Glomerular visceral epithelial cell (primary cell): Measurements from ENCODE around the gene HOXD3.

Source experiments
- DNase-seq: peaks from one replicate; pipeline ENCODE4 v3.0.0-alpha.2; 2016; ENCODE audit errors: extremely low spot score

Gene HOXD3

GRCh38 chr2:176162911-176163671 is 6.0 kb downstream of the HOXD3 start:
- no peak for DNase-seq

- no peak for DNase-seq
These were observed 6.6 kb downstream of the HOXD3 start for GRCh38 chr2:176163672-176164056.

GRCh38 chr2:176164201-176164600 is 7.1 kb downstream of the HOXD3 start:
- DNase-seq, result no peak

GRCh38 chr2:176164611-176165369 is 7.7 kb downstream of the HOXD3 start:
- no peak for DNase-seq

- DNase-seq, result no peak
These were observed 8.4 kb downstream of the HOXD3 start for GRCh38 chr2:176165370-176166050.

- no peak for DNase-seq
These were observed 9.2 kb downstream of the HOXD3 start for GRCh38 chr2:176166272-176166671.

- DNase-seq, result no peak
These were observed 10.3 kb downstream of the HOXD3 start for GRCh38 chr2:176167398-176167797.

GRCh38 chr2:176169181-176169580 is 12.1 kb downstream of the HOXD3 start:
- no peak for DNase-seq

GRCh38 chr2:176169711-176170110 is 12.6 kb downstream of the HOXD3 start:
- DNase-seq, result no peak

- DNase-seq, result no peak
These were observed 13.6 kb downstream of the HOXD3 start for GRCh38 chr2:176170602-176171305.

- no peak for DNase-seq
These were observed 14.4 kb downstream of the HOXD3 start for GRCh38 chr2:176171351-176172006.

- DNase-seq, result no peak
These were observed 15.1 kb downstream of the HOXD3 start for GRCh38 chr2:176172007-176172894.

- no peak for DNase-seq
These were observed 15.9 kb downstream of the HOXD3 start for GRCh38 chr2:176172895-176173566.

- DNase-seq, result no peak
These were observed 16.7 kb downstream of the HOXD3 start for GRCh38 chr2:176173567-176174381.

- peak; percentile 66 for DNase-seq
These were observed 17.3 kb downstream of the HOXD3 start for GRCh38 chr2:176174382-176174823.

GRCh38 chr2:176174824-176175708 is 18.0 kb downstream of the HOXD3 start:
- DNase-seq, result no peak

GRCh38 chr2:176175709-176176607 is 18.9 kb downstream of the HOXD3 start:
- no peak for DNase-seq
